IPS DF 6.9 (cell line): ENCODE results near the gene ARID1B.

Experiments used
- DNase-seq: peaks from one replicate; pipeline ENCODE4 v3.0.0-alpha.2; 2013; ENCODE audit warnings: low read depth, low spot score
- H3K27ac ChIP-seq: one replicate; pipeline ENCODE4 v1.5.1; 2013; ENCODE audit warnings: low read length, control low read depth
- H3K27me3 ChIP-seq: 2 replicates; pipeline ENCODE4 v1.6.1; 2013; ENCODE audit warnings: mild to moderate bottlenecking, low read length; ENCODE audit not compliant: control insufficient read depth, insufficient read depth
- H3K36me3 ChIP-seq: 2 replicates; pipeline ENCODE4 v1.6.1; 2013; ENCODE audit warnings: low read length; ENCODE audit not compliant: control insufficient read depth, insufficient read depth
- H3K4me1 ChIP-seq: 2 replicates; pipeline ENCODE4 v1.6.1; 2013; ENCODE audit warnings: low read length; ENCODE audit not compliant: control insufficient read depth, insufficient read depth
- H3K4me3 ChIP-seq: 2 replicates; pipeline ENCODE4 v1.5.1; 2013; ENCODE audit warnings: mild to moderate bottlenecking, low read length
- H3K9me3 ChIP-seq: 2 replicates; pipeline ENCODE4 v1.6.1; 2013; ENCODE audit warnings: low read length, inconsistent platforms; ENCODE audit not compliant: control insufficient read depth, insufficient read depth
- WGBS: extraction: QIAGEN DNeasy Blood & Tissue Kit; methylation state at CpG from one replicate; pipeline ENCODE4 v1.1.7; 2013; ENCODE audit warnings: mixed read lengths, missing lambda C conversion rate; ENCODE audit not compliant: insufficient read length, insufficient coverage; 5-methylcytosine and 5-hydroxymethylcytosine counted together

The ARID1B gene

GRCh38 chr6:156877126-156877863 is 100.1 kb downstream of the ARID1B start:
- no peak overlapping the region for H3K27ac ChIP-seq
- no peak overlapping the region for H3K4me3 ChIP-seq
- no peaks in the 10 kb centered on the region for H3K9me3 ChIP-seq
- DNase-seq = no peak
- WGBS = no CpG with 5 or more reads among the region's 10 CpGs
- H3K27me3 ChIP-seq = no peaks in the 10 kb centered on the region
- no peaks in the 10 kb centered on the region for H3K36me3 ChIP-seq
- H3K4me1 ChIP-seq = peaks cover 5% of the 10 kb centered on the region; the same call in 1 of the 2 replicates

- peaks cover 8% of the 10 kb centered on the region for H3K4me1 ChIP-seq
These were observed 101.5 kb downstream of the ARID1B start for GRCh38 chr6:156878681-156879080.

GRCh38 chr6:156879186-156879585 is 102.0 kb downstream of the ARID1B start:
- Histone ChIP-seq H3K36me3 (no peaks in the 10 kb centered on the region), H3K4me3 (no peak overlapping the region), H3K27ac (no peak overlapping the region), H3K9me3 (no peaks in the 10 kb centered on the region), H3K27me3 (no peaks in the 10 kb centered on the region), H3K4me1 (peaks cover 8% of the 10 kb centered on the region)
- WGBS = no CpG with 5 or more reads among the region's 4 CpGs
- no peak for DNase-seq

More at GRCh38 chr6:156878681-156879080, 101.5 kb downstream of the ARID1B start:
- no peaks in the 10 kb centered on the region for H3K9me3 ChIP-seq
- no CpG with 5 or more reads among the region's 4 CpGs for WGBS
- H3K27me3 ChIP-seq = no peaks in the 10 kb centered on the region
- no peaks in the 10 kb centered on the region for H3K36me3 ChIP-seq
- H3K27ac ChIP-seq = no peak overlapping the region
- DNase-seq = no peak
- H3K4me3 ChIP-seq = no peak overlapping the region

- no CpG with 5 or more reads among the region's 3 CpGs for WGBS
- H3K9me3 ChIP-seq = no peaks in the 10 kb centered on the region
- no peak for DNase-seq
- no peaks in the 10 kb centered on the region for H3K36me3 ChIP-seq
- H3K4me1 ChIP-seq = peaks cover 8% of the 10 kb centered on the region
- no peaks in the 10 kb centered on the region for H3K27me3 ChIP-seq
- no peak overlapping the region for H3K27ac ChIP-seq
- no peak overlapping the region for H3K4me3 ChIP-seq
These were observed 102.4 kb downstream of the ARID1B start for GRCh38 chr6:156879591-156879990.

- Histone ChIP-seq H3K4me3 (no peak overlapping the region), H3K27me3 (no peaks in the 10 kb centered on the region), H3K9me3 (no peaks in the 10 kb centered on the region), H3K4me1 (peaks cover 8% of the 10 kb centered on the region), H3K27ac (no peak overlapping the region), H3K36me3 (no peaks in the 10 kb centered on the region)
- no CpG with 5 or more reads among the region's 3 CpGs for WGBS
- no peak for DNase-seq
These were observed 103.7 kb downstream of the ARID1B start for GRCh38 chr6:156880913-156881312.

- no peaks in the 10 kb centered on the region for H3K27me3 ChIP-seq
- peaks cover 6% of the 10 kb centered on the region for H3K4me1 ChIP-seq
- H3K36me3 ChIP-seq = no peaks in the 10 kb centered on the region
- no peak for DNase-seq
- WGBS = no CpG with 5 or more reads among the region's 10 CpGs
- H3K27ac ChIP-seq = no peak overlapping the region
- no peak overlapping the region for H3K4me3 ChIP-seq
- no peaks in the 10 kb centered on the region for H3K9me3 ChIP-seq
These were observed 104.8 kb downstream of the ARID1B start for GRCh38 chr6:156881687-156882629.

- Histone ChIP-seq H3K36me3 (no peaks in the 10 kb centered on the region), H3K27me3 (no peaks in the 10 kb centered on the region), H3K9me3 (no peaks in the 10 kb centered on the region), H3K27ac (no peak overlapping the region), H3K4me3 (no peak overlapping the region), H3K4me1 (peaks cover 4% of the 10 kb centered on the region)
- DNase-seq = no peak
- no CpG with 5 or more reads among the region's 14 CpGs for WGBS
These were observed 106.5 kb downstream of the ARID1B start for GRCh38 chr6:156883497-156884252.

GRCh38 chr6:156884306-156884705 is 107.1 kb downstream of the ARID1B start:
- Histone ChIP-seq H3K36me3 (no peaks in the 10 kb centered on the region), H3K9me3 (no peaks in the 10 kb centered on the region), H3K27ac (no peak overlapping the region), H3K27me3 (no peaks in the 10 kb centered on the region), H3K4me1 (peaks cover 4% of the 10 kb centered on the region), H3K4me3 (no peak overlapping the region)
- WGBS = no CpG with 5 or more reads among the region's 4 CpGs
- DNase-seq = no peak

- Histone ChIP-seq H3K9me3 (no peaks in the 10 kb centered on the region), H3K27me3 (no peaks in the 10 kb centered on the region), H3K4me1 (peaks cover 6% of the 10 kb centered on the region), H3K36me3 (no peaks in the 10 kb centered on the region), H3K27ac (no peak overlapping the region), H3K4me3 (no peak overlapping the region)
- no CpG with 5 or more reads among the region's 2 CpGs for WGBS
- DNase-seq = no peak
These were observed 108.4 kb downstream of the ARID1B start for GRCh38 chr6:156885562-156885961.

GRCh38 chr6:156886409-156886808 is 109.2 kb downstream of the ARID1B start:
- H3K36me3 ChIP-seq = no peaks in the 10 kb centered on the region
- DNase-seq = no peak
- peaks cover 6% of the 10 kb centered on the region for H3K4me1 ChIP-seq
- WGBS = no CpG with 5 or more reads among the region's 8 CpGs
- no peaks in the 10 kb centered on the region for H3K27me3 ChIP-seq
- no peaks in the 10 kb centered on the region for H3K9me3 ChIP-seq
- H3K27ac ChIP-seq = no peak overlapping the region
- no peak overlapping the region for H3K4me3 ChIP-seq
